Type B pancreatic cell (in vitro differentiated cells): ENCODE data around the gene ABCF2. TPM values are rescaled to one million over a fixed set of nuclear protein-coding genes. Genes with fewer than 3 reads are reported as not detected.

Experiments
- total RNA-seq: library from RNA; stranded (reverse); gene quantifications from 2 replicates; pipeline ENCODE4 v1.2.1, GENCODE V29; 2021; ENCODE audit warnings: low replicate concordance

The ABCF2 gene
- total RNA-seq, 1 donor from 2014 or later: 46.5 TPM

Other genes starting within 250 kb of the ABCF2 start
- 8.0 and 10.0 TPM in 2 replicates for gene KCNH2, start 248.9 kb downstream of the ABCF2 start, total RNA-seq
- gene NOS3, start 236.2 kb downstream of the ABCF2 start, total RNA-seq: 0.21 and 1.7 TPM in 2 replicates
- gene ATG9B, start 202.7 kb downstream of the ABCF2 start, total RNA-seq: 33.8 and 53.2 TPM in 2 replicates
- gene ABCB8, start 198.8 kb downstream of the ABCF2 start, total RNA-seq: 32.7 and 45.5 TPM in 2 replicates
- gene ASIC3, start 178.7 kb downstream of the ABCF2 start, total RNA-seq: 2.2 and 4.4 TPM in 2 replicates
- 20.4 and 20.5 TPM in 2 replicates for gene CDK5, start 169.3 kb downstream of the ABCF2 start, total RNA-seq
- gene SLC4A2, start 167.6 kb downstream of the ABCF2 start, total RNA-seq: 144 and 150 TPM in 2 replicates
- gene FASTK, start 146.4 kb downstream of the ABCF2 start, total RNA-seq: 100 and 118 TPM in 2 replicates
- gene TMUB1, start 143.7 kb downstream of the ABCF2 start, total RNA-seq: 37.9 and 41.7 TPM in 2 replicates
- 95.9 and 114 TPM in 2 replicates for gene AGAP3, start 140.7 kb downstream of the ABCF2 start, total RNA-seq
- gene GBX1, start 59.5 kb downstream of the ABCF2 start, total RNA-seq: 0.26 and 0.41 TPM in 2 replicates
- gene ASB10, start 40.0 kb downstream of the ABCF2 start, total RNA-seq: not detected in 2 replicates
- not detected in 2 replicates for gene H2BK1, start 16.7 kb downstream of the ABCF2 start, total RNA-seq
- gene CHPF2, start 5.3 kb upstream of the ABCF2 start, total RNA-seq: 44.4 and 54.7 TPM in 2 replicates
- 20.0 and 58.4 TPM in 2 replicates for gene SMARCD3, start 21.5 kb upstream of the ABCF2 start, total RNA-seq
- gene NUB1, start 114.6 kb upstream of the ABCF2 start, total RNA-seq: 49.3 and 54.3 TPM in 2 replicates
- 13.0 and 83.0 TPM in 2 replicates for gene WDR86, start 182.8 kb upstream of the ABCF2 start, total RNA-seq
- gene CRYGN, start 212.9 kb upstream of the ABCF2 start, total RNA-seq: 0.67 and 1.3 TPM in 2 replicates